C4-2B (cell line): ENCODE data around the gene VTCN1.
A peak's percentile ranks its signal among the peaks of the same experiment; 100 is the strongest.

Experiments used
- H3K27ac ChIP-seq: fragments of 450-650 bp; 2 replicates; pipeline ENCODE4 v1.5.1; 2017
- ZFX ChIP-seq: fragments of 450-650 bp; IDR thresholded peaks from 2 replicates; pipeline ENCODE4 v1.6.1; 2017
- TF ChIP-seq, protein P1 (sequence below): fragments of 450-650 bp; conservative IDR thresholded peaks from 2 replicates; pipeline ENCODE4 v1.5.1; 2017; ENCODE audit warnings: mild to moderate bottlenecking

Gene VTCN1

DNA sequence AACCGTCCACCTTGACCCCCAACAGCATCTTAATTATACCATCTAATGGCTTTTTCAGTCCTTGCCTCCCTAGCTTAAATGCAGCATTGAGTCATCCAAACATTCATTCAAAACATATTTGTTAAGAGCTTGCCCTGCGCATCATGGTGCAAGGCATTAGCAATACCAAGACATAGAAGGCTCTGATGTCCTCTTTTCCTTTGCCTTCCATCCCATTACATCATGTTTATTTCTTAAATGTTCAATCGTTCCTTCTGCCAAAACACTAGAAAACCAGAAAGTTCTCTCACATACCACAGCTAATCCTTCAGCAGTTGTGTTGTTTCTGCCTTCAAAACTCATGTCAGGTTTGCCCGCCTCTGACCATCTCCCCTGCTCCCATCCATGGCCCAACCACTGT, 29.8 kb upstream of the VTCN1 start:
- H3K27ac ChIP-seq: no peak overlapping the region
- TF ChIP-seq, protein P1, sequence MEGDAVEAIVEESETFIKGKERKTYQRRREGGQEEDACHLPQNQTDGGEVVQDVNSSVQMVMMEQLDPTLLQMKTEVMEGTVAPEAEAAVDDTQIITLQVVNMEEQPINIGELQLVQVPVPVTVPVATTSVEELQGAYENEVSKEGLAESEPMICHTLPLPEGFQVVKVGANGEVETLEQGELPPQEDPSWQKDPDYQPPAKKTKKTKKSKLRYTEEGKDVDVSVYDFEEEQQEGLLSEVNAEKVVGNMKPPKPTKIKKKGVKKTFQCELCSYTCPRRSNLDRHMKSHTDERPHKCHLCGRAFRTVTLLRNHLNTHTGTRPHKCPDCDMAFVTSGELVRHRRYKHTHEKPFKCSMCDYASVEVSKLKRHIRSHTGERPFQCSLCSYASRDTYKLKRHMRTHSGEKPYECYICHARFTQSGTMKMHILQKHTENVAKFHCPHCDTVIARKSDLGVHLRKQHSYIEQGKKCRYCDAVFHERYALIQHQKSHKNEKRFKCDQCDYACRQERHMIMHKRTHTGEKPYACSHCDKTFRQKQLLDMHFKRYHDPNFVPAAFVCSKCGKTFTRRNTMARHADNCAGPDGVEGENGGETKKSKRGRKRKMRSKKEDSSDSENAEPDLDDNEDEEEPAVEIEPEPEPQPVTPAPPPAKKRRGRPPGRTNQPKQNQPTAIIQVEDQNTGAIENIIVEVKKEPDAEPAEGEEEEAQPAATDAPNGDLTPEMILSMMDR: no peak
- TF ChIP-seq ZFX: no peak

DNA sequence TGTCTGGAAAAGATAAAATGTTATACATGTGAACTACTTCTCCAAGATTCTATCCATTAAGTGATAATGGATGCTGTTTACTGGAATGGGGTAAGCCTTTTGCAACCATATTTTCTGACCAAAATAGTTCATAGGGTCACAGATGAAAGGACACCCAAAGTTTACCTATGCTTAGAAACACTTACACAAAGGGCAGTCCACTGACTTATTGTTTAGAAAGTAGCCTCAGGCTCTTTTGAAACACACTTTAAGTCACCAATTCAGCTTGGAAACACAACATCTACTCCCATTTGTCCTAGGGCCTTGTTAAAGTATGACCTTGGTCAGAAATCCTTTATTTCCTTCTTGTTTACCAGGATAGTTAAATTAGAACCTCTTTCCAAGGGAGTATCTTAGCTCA, 28.7 kb upstream of the VTCN1 start:
- H3K27ac ChIP-seq: no peak overlapping the region
- TF ChIP-seq ZFX: no peak
- TF ChIP-seq, protein P1: no peak

DNA sequence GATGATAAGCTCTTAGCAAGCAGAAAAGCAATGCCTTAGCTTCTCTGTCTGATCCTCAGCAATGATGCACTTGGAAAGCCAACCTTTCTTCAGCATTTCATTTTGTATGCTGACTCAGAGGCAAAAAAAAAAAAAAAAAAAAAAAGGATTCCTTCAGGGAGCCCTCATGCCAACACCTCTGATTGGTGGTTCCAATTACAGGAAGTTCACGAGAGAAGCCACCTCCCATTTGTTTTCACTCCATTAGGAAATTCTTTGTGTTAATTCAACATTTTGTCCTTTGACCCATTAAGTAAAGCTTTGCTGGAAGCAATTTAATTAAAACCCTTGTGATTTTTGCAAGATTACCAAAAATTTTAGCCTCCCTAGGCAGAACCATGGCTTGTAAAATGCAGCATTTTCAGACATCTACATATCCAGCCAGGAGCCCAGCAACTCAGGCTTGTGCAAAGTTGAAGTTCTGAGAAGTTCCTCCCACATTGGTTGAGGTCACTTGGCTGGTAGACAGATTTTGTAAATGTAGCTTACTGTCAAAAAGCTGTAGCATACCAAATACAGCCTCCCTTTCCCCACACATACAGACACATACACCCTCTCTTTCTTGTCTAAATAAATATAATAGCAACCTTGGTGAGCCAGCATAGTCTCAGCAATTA, 27.1 kb upstream of the VTCN1 start:
- H3K27ac ChIP-seq: no peak overlapping the region
- TF ChIP-seq, protein P1: no peak
- TF ChIP-seq ZFX: no peak

DNA sequence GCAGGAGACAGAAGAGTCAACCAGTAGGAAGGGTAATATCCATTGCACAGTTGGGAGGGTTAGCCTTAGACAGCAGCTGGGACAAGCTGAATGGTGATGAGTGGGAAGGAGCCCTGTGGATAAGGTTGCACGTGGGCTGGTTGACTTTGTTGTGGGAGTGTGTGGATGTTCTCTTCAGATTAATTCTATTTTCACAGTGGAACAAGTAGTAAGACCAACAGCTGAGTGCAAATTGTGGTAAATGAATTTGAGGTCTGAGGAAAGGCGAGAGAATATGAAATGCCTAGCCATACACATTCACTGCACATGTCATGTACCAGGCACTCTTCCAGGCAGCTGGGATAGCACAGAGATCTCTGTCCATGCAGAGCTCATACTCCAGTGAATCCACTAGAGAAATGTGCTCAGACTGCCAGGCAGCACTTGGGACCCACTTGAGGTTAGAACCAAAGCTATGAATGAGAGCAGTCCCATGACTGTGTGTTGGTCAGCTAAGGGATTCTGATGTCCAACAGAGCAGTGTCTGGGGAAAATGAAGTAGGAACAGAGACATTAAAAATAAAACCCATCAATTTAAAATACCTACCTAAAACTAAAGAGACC, 25.2 kb upstream of the VTCN1 start:
- H3K27ac ChIP-seq: no peak overlapping the region
- TF ChIP-seq, protein P1: no peak
- no peak for TF ChIP-seq ZFX

DNA sequence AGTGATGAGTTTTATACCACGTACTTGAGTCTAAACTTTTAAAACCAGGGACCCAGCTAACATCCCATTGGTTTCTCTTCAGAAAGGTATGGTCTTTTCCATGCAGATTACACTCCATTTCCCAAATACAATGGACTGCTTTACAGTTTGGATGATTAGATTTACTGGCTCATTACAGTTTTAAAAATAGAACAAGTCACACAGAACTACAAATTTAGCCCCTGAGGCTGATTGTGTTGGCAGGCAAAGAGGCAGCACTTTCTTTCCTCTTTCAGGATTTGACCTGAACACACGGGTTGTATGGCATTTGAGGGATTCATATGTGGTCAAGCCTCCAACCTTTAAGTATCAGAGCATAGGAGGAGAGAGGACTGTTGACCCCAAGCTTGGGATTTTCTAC, 21.8 kb upstream of the VTCN1 start:
- H3K27ac ChIP-seq: peak overlapping the region; percentile 65
- TF ChIP-seq, protein P1: no peak
- TF ChIP-seq ZFX: no peak

DNA sequence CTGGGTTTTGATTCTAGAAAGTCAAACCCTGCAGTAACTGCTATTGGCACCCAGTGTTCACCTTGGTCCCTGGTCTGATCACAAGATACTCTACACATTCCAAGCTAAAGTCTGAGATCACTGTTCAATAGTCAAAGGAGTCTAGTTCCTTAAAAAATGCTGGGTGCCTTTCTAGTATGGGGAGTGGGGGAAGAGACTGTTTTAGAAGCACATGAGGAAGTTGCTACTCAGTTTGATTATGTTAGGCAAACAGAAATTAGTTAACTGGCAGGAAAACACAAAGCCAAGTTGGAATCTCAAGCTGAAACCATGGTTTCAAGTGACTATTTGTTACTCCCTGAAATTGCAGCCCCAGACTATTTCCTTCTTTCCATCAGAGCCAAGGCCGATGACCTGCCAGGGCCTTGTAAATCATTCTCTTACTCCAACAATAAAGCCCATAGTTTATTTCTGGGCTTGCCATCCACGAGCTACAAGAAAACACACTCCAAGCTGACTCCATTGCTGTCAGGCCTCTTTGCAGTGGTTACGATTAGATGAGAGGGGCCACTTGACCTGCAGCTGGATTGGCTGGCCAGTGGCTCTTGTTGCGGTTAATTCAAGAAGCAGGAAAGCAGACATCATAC, 21.1 kb upstream of the VTCN1 start:
- TF ChIP-seq, protein P1: no peak
- TF ChIP-seq ZFX: no peak
- peak overlapping the region; percentile 65 for H3K27ac ChIP-seq

DNA sequence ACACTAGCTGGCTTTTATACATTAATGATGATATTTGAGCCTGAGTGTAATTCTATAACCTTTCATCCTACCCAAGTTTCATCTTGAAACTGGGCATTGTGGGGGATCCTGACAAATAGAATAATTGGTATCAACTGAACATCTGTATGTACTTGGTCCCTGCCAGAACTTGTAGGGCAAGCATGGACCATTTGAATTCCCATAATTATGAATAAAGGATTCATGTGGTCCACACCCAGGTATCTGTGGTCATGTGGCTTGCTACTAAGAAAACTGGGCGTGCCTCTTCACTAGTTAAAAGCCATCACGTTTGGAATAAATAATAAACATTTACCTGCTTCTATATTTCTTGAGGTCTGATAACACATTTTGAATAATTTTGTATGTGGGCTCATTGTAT, 20.6 kb upstream of the VTCN1 start:
- TF ChIP-seq, protein P1: no peak
- TF ChIP-seq ZFX: no peak
- no peak overlapping the region for H3K27ac ChIP-seq
